Measurements from ENCODE around the gene SNAPIN. TPM values are rescaled to one million over a fixed set of nuclear protein-coding genes. Genes with fewer than 3 reads are reported as not detected.

SNAPIN gene
- total RNA-seq, 1 donor from 2014 or later, result 31.1 TPM

GRCh38 chr1:153643100-153643499 is 15.4 kb upstream of the SNAPIN start:
- H3K36me3 Mint-ChIP-seq (ENCODE audit: low read depth), result peaks cover 49% of the 10 kb centered on the region
- H3K27ac Mint-ChIP-seq (ENCODE audit: unreplicated experiment), result no peak overlapping the region
- peak; percentile 68 for DNase-seq (ENCODE audit: low spot score)
- no peaks in the 10 kb centered on the region for H3K9me3 Mint-ChIP-seq (ENCODE audit: low read depth)
- TF ChIP-seq CTCF (IDR thresholded peaks at IDR 0.05), result no peak
- H3K27me3 Mint-ChIP-seq (ENCODE audit: low read depth), result no peaks in the 10 kb centered on the region
- no peaks in the 10 kb centered on the region for H3K4me1 Mint-ChIP-seq (ENCODE audit: low read depth)
- no peak overlapping the region for H3K4me3 Mint-ChIP-seq (ENCODE audit: unreplicated experiment)

GRCh38 chr1:153643816-153644215 is 14.7 kb upstream of the SNAPIN start:
- H3K9me3 Mint-ChIP-seq (ENCODE audit: low read depth), result no peaks in the 10 kb centered on the region
- no peak overlapping the region for H3K27ac Mint-ChIP-seq (ENCODE audit: unreplicated experiment)
- TF ChIP-seq CTCF (IDR thresholded peaks at IDR 0.05), result no peak
- no peak overlapping the region for H3K4me3 Mint-ChIP-seq (ENCODE audit: unreplicated experiment)
- H3K4me1 Mint-ChIP-seq (ENCODE audit: low read depth), result no peaks in the 10 kb centered on the region
- H3K27me3 Mint-ChIP-seq (ENCODE audit: low read depth), result no peaks in the 10 kb centered on the region
- peaks cover 46% of the 10 kb centered on the region for H3K36me3 Mint-ChIP-seq (ENCODE audit: low read depth)
- DNase-seq (ENCODE audit: low spot score), result no peak

- TF ChIP-seq CTCF (IDR thresholded peaks at IDR 0.05), result no peak
- H3K36me3 Mint-ChIP-seq (ENCODE audit: low read depth), result peaks cover 37% of the 10 kb centered on the region
- no peaks in the 10 kb centered on the region for H3K9me3 Mint-ChIP-seq (ENCODE audit: low read depth)
- H3K27ac Mint-ChIP-seq (ENCODE audit: unreplicated experiment), result no peak overlapping the region
- no peak overlapping the region for H3K4me3 Mint-ChIP-seq (ENCODE audit: unreplicated experiment)
- peak; percentile 12 for DNase-seq (ENCODE audit: low spot score)
- no peaks in the 10 kb centered on the region for H3K27me3 Mint-ChIP-seq (ENCODE audit: low read depth)
- no peaks in the 10 kb centered on the region for H3K4me1 Mint-ChIP-seq (ENCODE audit: low read depth)
These were observed 11.7 kb upstream of the SNAPIN start for GRCh38 chr1:153646672-153647345.

- no peak for TF ChIP-seq CTCF (IDR thresholded peaks at IDR 0.05)
- Mint-ChIP-seq H3K4me3 (ENCODE audit: unreplicated experiment) (no peak overlapping the region), H3K36me3 (ENCODE audit: low read depth) (peaks cover 33% of the 10 kb centered on the region), H3K27me3 (ENCODE audit: low read depth) (no peaks in the 10 kb centered on the region), H3K4me1 (ENCODE audit: low read depth) (no peaks in the 10 kb centered on the region), H3K9me3 (ENCODE audit: low read depth) (no peaks in the 10 kb centered on the region), H3K27ac (ENCODE audit: unreplicated experiment) (no peak overlapping the region)
- peak; percentile 21 for DNase-seq (ENCODE audit: low spot score)
These were observed 11.2 kb upstream of the SNAPIN start for GRCh38 chr1:153647346-153647714.

GRCh38 chr1:153648000-153648643 is 10.4 kb upstream of the SNAPIN start:
- Mint-ChIP-seq H3K4me3 (ENCODE audit: unreplicated experiment) (no peak overlapping the region), H3K4me1 (ENCODE audit: low read depth) (peaks cover 6% of the 10 kb centered on the region), H3K9me3 (ENCODE audit: low read depth) (no peaks in the 10 kb centered on the region), H3K36me3 (ENCODE audit: low read depth) (peaks cover 27% of the 10 kb centered on the region), H3K27me3 (ENCODE audit: low read depth) (no peaks in the 10 kb centered on the region), H3K27ac (ENCODE audit: unreplicated experiment) (no peak overlapping the region)
- peak; percentile 56 for DNase-seq (ENCODE audit: low spot score)
- no peak for TF ChIP-seq CTCF (IDR thresholded peaks at IDR 0.05)
